ENCODE measurements around the gene KDR. TPM values are rescaled to one million over a fixed set of nuclear protein-coding genes. Genes with fewer than 3 reads are reported as not detected.

Gene KDR
- total RNA-seq, result 4.2 TPM

GRCh38 chr4:55125087-55125721 lies at the start of gene KDR:
KDR (minus strand) TSS chr4:55125595; CDS start chr4:55125293, 302 bp downstream.
- peak; percentile 70 for ATAC-seq

- peak; percentile 67 for ATAC-seq
These were observed 48.2 kb upstream of the KDR start for GRCh38 chr4:55173580-55173979.

- peak; percentile 72 for ATAC-seq
These were observed 47.4 kb upstream of the KDR start for GRCh38 chr4:55172694-55173287.

GRCh38 chr4:55170462-55170861 lies 45.1 kb upstream of the KDR start:
- peak; percentile 73 for ATAC-seq

- ATAC-seq, result peak; percentile 92
These were observed 44.1 kb upstream of the KDR start for GRCh38 chr4:55169352-55169961.

GRCh38 chr4:55162396-55162795 lies 37.0 kb upstream of the KDR start:
- ATAC-seq, result peak; percentile 37

GRCh38 chr4:55161739-55162138 lies 36.3 kb upstream of the KDR start:
- no peak for ATAC-seq

GRCh38 chr4:55159851-55160250 lies 34.5 kb upstream of the KDR start:
- no peak for ATAC-seq

GRCh38 chr4:55158957-55159356 lies 33.6 kb upstream of the KDR start:
- no peak for ATAC-seq

- ATAC-seq, result peak; percentile 26
These were observed 32.3 kb upstream of the KDR start for GRCh38 chr4:55157559-55158277.

- ATAC-seq, result no peak
These were observed 29.5 kb upstream of the KDR start for GRCh38 chr4:55154933-55155332.

GRCh38 chr4:55154290-55154880 lies 29.0 kb upstream of the KDR start:
- ATAC-seq, result no peak

- no peak for ATAC-seq
These were observed 18.5 kb upstream of the KDR start for GRCh38 chr4:55143858-55144257.

GRCh38 chr4:55138367-55138766 lies 13.0 kb upstream of the KDR start:
- no peak for ATAC-seq

GRCh38 chr4:55136634-55137033 lies 11.2 kb upstream of the KDR start:
- ATAC-seq, result no peak

GRCh38 chr4:55133951-55134350 lies 8.6 kb upstream of the KDR start:
- ATAC-seq, result no peak

GRCh38 chr4:55132775-55133174 lies 7.4 kb upstream of the KDR start:
- ATAC-seq, result no peak

- ATAC-seq, result no peak
These were observed 2.1 kb upstream of the KDR start for GRCh38 chr4:55127521-55127920.

- no peak for ATAC-seq
These were observed 1.7 kb upstream of the KDR start for GRCh38 chr4:55127053-55127452.

GRCh38 chr4:55125763-55126541 lies 557 bp upstream of the KDR start:
- no peak for ATAC-seq

GRCh38 chr4:55124322-55125076 lies 896 bp downstream of the KDR start:
- ATAC-seq, result peak; percentile 15

GRCh38 chr4:55123791-55124190 lies 1.6 kb downstream of the KDR start:
- no peak for ATAC-seq

All from esophagus mucosa (tissue), 1 donor.